Measurements from ENCODE around the gene SMAP1.

DNA sequence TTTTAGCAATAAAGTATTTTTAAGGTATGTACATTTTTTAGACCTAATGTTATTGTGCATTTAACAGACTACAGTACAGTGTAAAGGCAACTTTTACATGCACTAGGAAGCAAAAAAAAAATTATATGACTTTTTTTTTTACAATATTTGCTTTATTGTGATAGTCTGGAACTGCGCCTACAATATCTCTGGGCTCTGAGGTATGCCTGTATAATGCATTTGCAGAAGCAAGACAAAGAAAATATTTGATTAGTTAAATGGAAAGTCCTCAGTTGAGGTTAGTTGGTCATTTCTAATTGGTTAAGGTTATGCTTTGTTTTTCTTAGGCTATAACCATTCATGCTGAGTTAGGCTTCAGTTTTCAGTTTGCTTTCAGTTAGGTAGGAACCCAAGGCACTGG is 46.9 kb upstream of the SMAP1 start:
- TF ChIP-seq ZNF274 (IDR thresholded peaks at IDR 0.05; ENCODE audit: low read depth, low read length), result no peak
- no peak for TF ChIP-seq YY1 (IDR thresholded peaks at IDR 0.05; ENCODE audit: insufficient read depth, insufficient read length)
- no peak for TF ChIP-seq SUZ12 (IDR thresholded peaks at IDR 0.05; ENCODE audit: extremely low read depth, insufficient read depth, insufficient read length)
